Testis (tissue), 3 donors: ENCODE measurements around the gene PTN. TPM values are rescaled to one million over a fixed set of nuclear protein-coding genes. Genes with fewer than 3 reads are reported as not detected.

Source experiments
- DNase-seq: peaks from one replicate; pipeline ENCODE4 v3.0.0-alpha.2; 2019
- H3K27ac ChIP-seq, 2 donors: fragments of 200-600 bp; sonication (generic); one replicate each; pipeline ENCODE4 v1.5.1; 2019
- H3K27me3 ChIP-seq: fragments of 200-600 bp; sonication (generic); one replicate; pipeline ENCODE4 v1.5.1; 2019
- H3K36me3 ChIP-seq: fragments of 200-600 bp; sonication (generic); one replicate; pipeline ENCODE4 v1.5.1; 2017; ENCODE audit warnings: low read depth; ENCODE audit errors: missing control alignments
- H3K4me1 ChIP-seq: fragments of 200-600 bp; sonication (generic); one replicate; pipeline ENCODE4 v1.5.1; 2019
- H3K4me3 ChIP-seq, 2 donors: fragments of 200-600 bp; sonication (generic); one replicate each; pipeline ENCODE4 v1.5.1; 2017 to 2019
- H3K9me3 ChIP-seq: fragments of 200-600 bp; sonication (generic); one replicate; pipeline ENCODE4 v1.5.1; 2017
- CTCF ChIP-seq, 3 experiments: fragments of 450-650 bp in 2 of 3; fragments of 200-600 bp in 1 of 3; sonication (generic) in 1 of 3; IDR thresholded peaks; one replicate each; pipeline ENCODE4 v1.5.1; 2016 to 2019; ENCODE audit warnings: antibody characterized with exemption in 3 of 3, mild to moderate bottlenecking in 2 of 3, moderate library complexity in 1 of 3
- POLR2A ChIP-seq: fragments of 450-650 bp; IDR thresholded peaks from one replicate; pipeline ENCODE4 v1.6.1; 2017; ENCODE audit warnings: antibody characterized with exemption, mild to moderate bottlenecking, moderate library complexity
- WGBS, 2 donors: methylation state at CpG; one replicate each; pipeline ENCODE4 v1.1.5; 2018; 5-methylcytosine and 5-hydroxymethylcytosine counted together
- intact Hi-C: fragments of 100-400 bp; cut with DNase I; formaldehyde crosslinking; loops from one replicate; pipeline ENCODE4 v1.15.1; 2023; ENCODE audit warnings: low total_unique reads
- polyA plus RNA-seq: library from polyadenylated mRNA; stranded (reverse); fragments of 350-450 nt; fragmentation: Illumina TruSeq; extraction: RNeasy Lipid Tissue Mini Kit (QIAGEN cat#74804); gene quantifications from one replicate; pipeline ENCODE4 v1.2.3, GENCODE V29; 2014; ENCODE audit warnings: low read depth, low replicate concordance; ENCODE audit not compliant: insufficient read depth
- total RNA-seq, 2 donors: library from RNA; depleted of rRNA; stranded (reverse); fragments of >200 nt; gene quantifications; one replicate each; pipeline ENCODE4 v1.2.3, GENCODE V29; 2016

Gene PTN
- total and polyA plus RNA-seq, 3 donors from 2014 or later = 55.8 to 131 (median 80.7) TPM

- 66 to 80% methylated on average over 1 of the region's 1 CpG for WGBS, 2 donors
- Histone ChIP-seq H3K36me3 (no peaks in the 10 kb centered on the region), H3K4me1 (no peaks in the 10 kb centered on the region), H3K27ac (no peak overlapping the region), H3K9me3 (no peaks in the 10 kb centered on the region), H3K4me3 (no peak overlapping the region), H3K27me3 (no peaks in the 10 kb centered on the region)
- intact Hi-C loops = no loop called here
- DNase-seq = no peak
- TF ChIP-seq CTCF (IDR thresholded peaks at IDR 0.05) (no peak), POLR2A (no peak)
These were observed 37.5 kb upstream of the PTN start for GRCh38 chr7:137381045-137381444.

- DNase-seq = no peak
- no peak for TF ChIP-seq CTCF (IDR thresholded peaks at IDR 0.05)
- no peak for TF ChIP-seq POLR2A
- H3K27ac ChIP-seq = no peak overlapping the region
- H3K27me3 ChIP-seq = no peaks in the 10 kb centered on the region
- no peak overlapping the region for H3K4me3 ChIP-seq
- H3K4me1 ChIP-seq = no peaks in the 10 kb centered on the region
- no peaks in the 10 kb centered on the region for H3K36me3 ChIP-seq
- no peaks in the 10 kb centered on the region for H3K9me3 ChIP-seq
- 78 to 80% methylated on average over 2 of the region's 2 CpGs for WGBS, 2 donors
- intact Hi-C loops = no loop called here
These were observed 30.0 kb upstream of the PTN start for GRCh38 chr7:137373507-137373906.

GRCh38 chr7:137371616-137372015 is 28.1 kb upstream of the PTN start:
- TF ChIP-seq CTCF (IDR thresholded peaks at IDR 0.05) = no peak
- TF ChIP-seq POLR2A = no peak
- no peak for DNase-seq
- Histone ChIP-seq H3K4me1 (no peaks in the 10 kb centered on the region), H3K27ac (no peak overlapping the region), H3K4me3 (no peak overlapping the region), H3K9me3 (no peaks in the 10 kb centered on the region), H3K27me3 (no peaks in the 10 kb centered on the region), H3K36me3 (no peaks in the 10 kb centered on the region)
- intact Hi-C loops = no loop called here
- 75 to 82% methylated on average over 2 of the region's 2 CpGs for WGBS, 2 donors

- 74 to 88% methylated on average over 5 of the region's 5 CpGs for WGBS, 2 donors
- Histone ChIP-seq H3K36me3 (no peaks in the 10 kb centered on the region), H3K27me3 (no peaks in the 10 kb centered on the region), H3K4me3 (no peak overlapping the region), H3K27ac (no peak overlapping the region), H3K4me1 (no peaks in the 10 kb centered on the region), H3K9me3 (no peaks in the 10 kb centered on the region)
- TF ChIP-seq CTCF (IDR thresholded peaks at IDR 0.05) = no peak
- TF ChIP-seq POLR2A = no peak
- intact Hi-C loops = no loop called here
- DNase-seq = no peak
These were observed 23.5 kb upstream of the PTN start for GRCh38 chr7:137366995-137367394.

GRCh38 chr7:137363683-137364082 is 20.1 kb upstream of the PTN start:
- H3K36me3 ChIP-seq = no peaks in the 10 kb centered on the region
- H3K4me3 ChIP-seq = no peak overlapping the region
- WGBS, 2 donors = 94 to 97% methylated on average over 6 of the region's 6 CpGs
- TF ChIP-seq POLR2A = no peak
- TF ChIP-seq CTCF (IDR thresholded peaks at IDR 0.05) = no peak
- DNase-seq = no peak
- no peaks in the 10 kb centered on the region for H3K4me1 ChIP-seq
- H3K27ac ChIP-seq = no peak overlapping the region
- H3K27me3 ChIP-seq = no peaks in the 10 kb centered on the region
- no peaks in the 10 kb centered on the region for H3K9me3 ChIP-seq
- intact Hi-C loops = no loop called here
